K562 (cell line): ENCODE measurements around the gene TNPO2.

Experiments
- CAMTA2 ChIP-seq: fragments of 250-450 bp; sonication (Bioruptor Pico); conservative IDR thresholded peaks from 2 replicates; pipeline ENCODE4 v1.5.1; 2022
- CTCF ChIP-seq, 3 experiments: IDR thresholded peaks in 2 of 3; conservative IDR thresholded peaks in 1 of 3; 2 replicates each; pipeline ENCODE4 v1.5.1; 2011 to 2012; ENCODE audit warnings: low read length in 3 of 3, mild to moderate bottlenecking in 3 of 3, control low read depth in 2 of 3, improper control_type of control experiment in 1 of 3, inconsistent platforms in 1 of 3, low read depth in 1 of 3, mixed read lengths in 1 of 3, moderate library complexity in 1 of 3; ENCODE audit not compliant: insufficient read depth in 2 of 3
- GATAD2B ChIP-seq: fragments of 450-650 bp; IDR thresholded peaks from 2 replicates; pipeline ENCODE4 v1.6.1; 2017; ENCODE audit warnings: mild to moderate bottlenecking, borderline replicate concordance
- HDAC6 ChIP-seq: IDR thresholded peaks from 2 replicates; pipeline ENCODE4 v1.6.1; 2012; ENCODE audit warnings: low read depth, mild to moderate bottlenecking, control low read depth, inconsistent platforms, low read length, moderate library complexity
- MYBL2 ChIP-seq, 2 experiments: fragments of 450-650 bp in 1 of 2; sonication (generic) in 1 of 2; formaldehyde crosslinking in 1 of 2; IDR thresholded peaks; 2 replicates each; pipeline versions ENCODE4 v1.6.1 to v1.8.1; 2017 to 2022; ENCODE audit warnings: borderline replicate concordance in 1 of 2, inconsistent platforms in 1 of 2, low read depth in 1 of 2, mild to moderate bottlenecking in 1 of 2, missing genetic modification reagents in 1 of 2, moderate library complexity in 1 of 2
- POLR2AphosphoS5 ChIP-seq: IDR thresholded peaks from 2 replicates; pipeline ENCODE4 v1.6.1; 2011; ENCODE audit warnings: mild to moderate bottlenecking, low read depth, low read length, moderate library complexity; ENCODE audit not compliant: control insufficient read depth, insufficient read depth
- RAD21 ChIP-seq, 2 experiments: fragments of 250-450 bp in 1 of 2; fragments of 450-650 bp in 1 of 2; sonication (Bioruptor Pico) in 1 of 2; formaldehyde crosslinking in 1 of 2; IDR thresholded peaks in 1 of 2; conservative IDR thresholded peaks in 1 of 2; 2 replicates each; pipeline versions ENCODE4 v1.4.0 to v1.8.0; 2020 to 2022; ENCODE audit warnings: mild to moderate bottlenecking in 2 of 2, moderate library complexity in 1 of 2
- WHSC1 ChIP-seq: IDR thresholded peaks from one replicate; pipeline ENCODE4 v1.6.1; 2012; ENCODE audit warnings: low read length, control low read depth, inconsistent platforms
- YY1 ChIP-seq, 3 experiments: IDR thresholded peaks; 2 replicates each; pipeline ENCODE4 v1.6.1; 2011; ENCODE audit warnings: low read length in 2 of 3, mild to moderate bottlenecking in 2 of 3, moderate library complexity in 2 of 3, borderline replicate concordance in 1 of 3, control low read depth in 1 of 3, low read depth in 1 of 3; ENCODE audit not compliant: insufficient read depth in 3 of 3, insufficient replicate concordance in 2 of 3, control insufficient read depth in 1 of 3, insufficient read length in 1 of 3; ENCODE audit errors: extremely low read depth in 1 of 3
- ZNF121 ChIP-seq: sonication (generic); formaldehyde crosslinking; conservative IDR thresholded peaks from 2 replicates; pipeline ENCODE4 v1.8.0; 2022; ENCODE audit warnings: missing genetic modification reagents
- ZNF324 ChIP-seq: fragments of 250-450 bp; sonication (Bioruptor Pico); IDR thresholded peaks from 2 replicates; pipeline ENCODE4 v1.4.0; 2020; ENCODE audit warnings: mild to moderate bottlenecking
- TF ChIP-seq, protein P1 (sequence below): sonication (generic); formaldehyde crosslinking; IDR thresholded peaks from 2 replicates; pipeline ENCODE4 v1.5.0; 2020; ENCODE audit warnings: missing genetic modification reagents
- TF ChIP-seq, protein P2 (sequence below): fragments of 450-650 bp; IDR thresholded peaks from 2 replicates; pipeline ENCODE4 v1.6.1; 2018; ENCODE audit not compliant: partially characterized antibody

DNA sequence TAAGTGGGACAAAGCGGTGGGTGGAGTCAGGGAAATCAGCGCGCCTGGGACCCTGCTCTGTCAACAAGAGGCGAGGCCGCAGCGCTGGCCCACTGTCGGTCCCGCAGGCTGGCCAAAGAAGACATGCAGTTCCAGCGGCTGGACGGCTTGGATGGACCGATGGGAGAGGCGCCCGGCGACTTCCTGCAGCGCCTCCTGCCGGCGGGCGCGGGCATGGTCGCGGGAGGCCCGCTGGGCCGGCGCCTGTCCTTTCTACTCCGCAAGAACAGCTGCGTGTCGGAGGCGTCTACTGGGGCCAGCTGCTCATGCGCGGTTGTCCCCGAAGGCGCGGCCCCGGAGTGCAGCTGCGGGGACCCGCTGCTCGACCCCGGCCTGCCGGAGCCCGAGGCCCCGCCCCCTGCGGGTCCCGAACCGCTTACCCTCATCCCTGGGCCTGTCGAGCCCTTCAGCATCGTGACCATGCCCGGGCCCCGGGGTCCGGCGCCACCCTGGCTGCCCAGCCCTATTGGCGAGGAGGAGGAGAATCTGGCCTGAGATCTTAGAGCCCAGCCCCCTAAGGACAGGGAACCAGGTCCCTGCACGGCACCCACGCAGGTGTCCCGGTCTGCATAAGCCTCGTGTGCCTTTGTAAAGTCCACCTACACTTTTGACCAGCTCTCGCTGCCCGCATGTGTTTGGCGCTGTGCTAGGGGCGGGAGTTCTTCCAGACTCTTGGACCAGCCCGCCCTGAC is 34.0 kb upstream of the TNPO2 start:
- TF ChIP-seq CAMTA2 (CRISPR knock-in tag) (no peak), YY1 (IDR thresholded peaks at IDR 0.05; ENCODE audit: borderline replicate concordance in 1 of 3, control insufficient read depth in 1 of 3, extremely low read depth in 1 of 3, insufficient read depth in 3 of 3, insufficient read length in 1 of 3, insufficient replicate concordance in 2 of 3, low read depth in 1 of 3, low read length in 2 of 3) (peak in 1 of 3 experiments; percentile 27), CTCF (IDR thresholded peaks at IDR 0.05 in 2 of 3, conservative IDR thresholded peaks at IDR 0.05 in 1 of 3; ENCODE audit: insufficient read depth in 2 of 3, low read depth in 1 of 3, low read length in 3 of 3) (peak; percentile 94 to 97 (median 96)), GATAD2B (no peak), WHSC1 (no peak), HDAC6 (no peak), ZNF121 (no peak), MYBL2 (IDR thresholded peaks at IDR 0.05; ENCODE audit: low read depth) (no peak), MYBL2 (CRISPR knock-in tag; IDR thresholded peaks at IDR 0.05; ENCODE audit: borderline replicate concordance) (no peak), RAD21 (CRISPR knock-in tag; conservative IDR thresholded peaks at IDR 0.05 in 1 of 2, IDR thresholded peaks at IDR 0.05 in 1 of 2) (peak; percentile 67 to 79), ZNF324 (CRISPR knock-in tag) (no peak), POLR2AphosphoS5 (no peak)
- TF ChIP-seq, protein P1, sequence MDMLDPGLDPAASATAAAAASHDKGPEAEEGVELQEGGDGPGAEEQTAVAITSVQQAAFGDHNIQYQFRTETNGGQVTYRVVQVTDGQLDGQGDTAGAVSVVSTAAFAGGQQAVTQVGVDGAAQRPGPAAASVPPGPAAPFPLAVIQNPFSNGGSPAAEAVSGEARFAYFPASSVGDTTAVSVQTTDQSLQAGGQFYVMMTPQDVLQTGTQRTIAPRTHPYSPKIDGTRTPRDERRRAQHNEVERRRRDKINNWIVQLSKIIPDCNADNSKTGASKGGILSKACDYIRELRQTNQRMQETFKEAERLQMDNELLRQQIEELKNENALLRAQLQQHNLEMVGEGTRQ (CRISPR knock-in tag): no peak
- TF ChIP-seq, protein P2, sequence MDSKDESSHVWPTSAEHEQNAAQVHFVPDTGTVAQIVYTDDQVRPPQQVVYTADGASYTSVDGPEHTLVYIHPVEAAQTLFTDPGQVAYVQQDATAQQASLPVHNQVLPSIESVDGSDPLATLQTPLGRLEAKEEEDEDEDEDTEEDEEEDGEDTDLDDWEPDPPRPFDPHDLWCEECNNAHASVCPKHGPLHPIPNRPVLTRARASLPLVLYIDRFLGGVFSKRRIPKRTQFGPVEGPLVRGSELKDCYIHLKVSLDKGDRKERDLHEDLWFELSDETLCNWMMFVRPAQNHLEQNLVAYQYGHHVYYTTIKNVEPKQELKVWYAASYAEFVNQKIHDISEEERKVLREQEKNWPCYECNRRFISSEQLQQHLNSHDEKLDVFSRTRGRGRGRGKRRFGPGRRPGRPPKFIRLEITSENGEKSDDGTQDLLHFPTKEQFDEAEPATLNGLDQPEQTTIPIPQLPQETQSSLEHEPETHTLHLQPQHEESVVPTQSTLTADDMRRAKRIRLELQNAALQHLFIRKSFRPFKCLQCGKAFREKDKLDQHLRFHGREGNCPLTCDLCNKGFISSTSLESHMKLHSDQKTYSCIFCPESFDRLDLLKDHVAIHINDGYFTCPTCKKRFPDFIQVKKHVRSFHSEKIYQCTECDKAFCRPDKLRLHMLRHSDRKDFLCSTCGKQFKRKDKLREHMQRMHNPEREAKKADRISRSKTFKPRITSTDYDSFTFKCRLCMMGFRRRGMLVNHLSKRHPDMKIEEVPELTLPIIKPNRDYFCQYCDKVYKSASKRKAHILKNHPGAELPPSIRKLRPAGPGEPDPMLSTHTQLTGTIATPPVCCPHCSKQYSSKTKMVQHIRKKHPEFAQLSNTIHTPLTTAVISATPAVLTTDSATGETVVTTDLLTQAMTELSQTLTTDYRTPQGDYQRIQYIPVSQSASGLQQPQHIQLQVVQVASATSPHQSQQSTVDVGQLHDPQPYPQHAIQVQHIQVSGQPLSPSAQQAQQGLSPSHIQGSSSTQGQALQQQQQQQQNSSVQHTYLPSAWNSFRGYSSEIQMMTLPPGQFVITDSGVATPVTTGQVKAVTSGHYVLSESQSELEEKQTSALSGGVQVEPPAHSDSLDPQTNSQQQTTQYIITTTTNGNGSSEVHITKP: peak; percentile 23
